Tibial nerve (tissue), 4 donors: Measurements from ENCODE around the gene CAPN8. TPM values are rescaled to one million over a fixed set of nuclear protein-coding genes. Genes with fewer than 3 reads are reported as not detected.

Experiments
- DNase-seq, 2 donors: peaks; one replicate each; pipeline ENCODE4 v3.0.0-alpha.2; 2019; ENCODE audit warnings: low spot score in 2 of 2
- H3K27ac ChIP-seq, 4 donors: fragments of 200-600 bp; sonication (generic) in 3 of 4; one replicate each; pipeline ENCODE4 v1.5.1; 2017 to 2019; ENCODE audit warnings: mild to moderate bottlenecking in 1 of 4
- H3K27me3 ChIP-seq, 2 donors: fragments of 200-600 bp; sonication (generic) in 1 of 2; one replicate each; pipeline versions ENCODE4 v1.5.1 to v1.6.0; 2017 to 2019
- H3K36me3 ChIP-seq, 3 donors: fragments of 200-600 bp; sonication (generic); one replicate each; pipeline ENCODE4 v1.5.1; 2018 to 2019
- H3K4me1 ChIP-seq, 4 donors: fragments of 200-600 bp; sonication (generic) in 3 of 4; one replicate each; pipeline ENCODE4 v1.5.1; 2017 to 2019
- H3K4me3 ChIP-seq, 4 donors: fragments of 200-600 bp; sonication (generic) in 3 of 4; one replicate each; pipeline ENCODE4 v1.5.1; 2017 to 2019; ENCODE audit warnings: mild to moderate bottlenecking in 1 of 4, moderate library complexity in 1 of 4
- H3K9me3 ChIP-seq, 4 donors: fragments of 200-600 bp; sonication (generic) in 3 of 4; one replicate each; pipeline ENCODE4 v1.5.1; 2017 to 2019
- CTCF ChIP-seq, 5 experiments: fragments of 200-600 bp in 3 of 5; fragments of 450-650 bp in 2 of 5; sonication (generic) in 3 of 5; IDR thresholded peaks; one replicate each; pipeline ENCODE4 v1.5.1; 2016 to 2019; ENCODE audit warnings: antibody characterized with exemption in 5 of 5, mild to moderate bottlenecking in 3 of 5, moderate library complexity in 2 of 5
- EP300 ChIP-seq, 2 donors: sonication (generic); formaldehyde crosslinking; IDR thresholded peaks; one replicate each; pipeline ENCODE4 v1.6.1; 2017; ENCODE audit warnings: antibody characterized with exemption in 2 of 2, mild to moderate bottlenecking in 1 of 2
- POLR2A ChIP-seq, 2 donors: fragments of 450-650 bp; IDR thresholded peaks; one replicate each; pipeline ENCODE4 v1.6.1; 2017; ENCODE audit warnings: antibody characterized with exemption in 2 of 2, mild to moderate bottlenecking in 2 of 2, moderate library complexity in 2 of 2
- WGBS, 2 donors: methylation state at CpG; one replicate each; pipeline ENCODE4 v1.1.5; 2018; 5-methylcytosine and 5-hydroxymethylcytosine counted together
- total RNA-seq, 4 donors: library from RNA; depleted of rRNA; stranded (reverse); fragments of >200 nt; gene quantifications; one replicate each; pipeline ENCODE4 v1.1.0, GENCODE V29; 2016

Gene CAPN8
- total RNA-seq, result not detected

- TF ChIP-seq POLR2A (IDR thresholded peaks at IDR 0.05) (no peak), EP300 (IDR thresholded peaks at IDR 0.05) (no peak), CTCF (IDR thresholded peaks at IDR 0.05) (no peak)
- no peak within 1 kb of the TSS for H3K27ac ChIP-seq
- no peak for DNase-seq
- H3K36me3 ChIP-seq, result no peaks in the 10 kb centered on the region
- H3K9me3 ChIP-seq, result no peaks in the 10 kb centered on the region
- WGBS, 2 donors, result 73 to 77% methylated on average over 6 of the region's 6 CpGs
- H3K4me3 ChIP-seq, result no peak within 1 kb of the TSS
- no peaks in the 10 kb centered on the region for H3K27me3 ChIP-seq
- no peaks in the 10 kb centered on the region for H3K4me1 ChIP-seq
Measured at GRCh38 chr1:223665592-223666312, at the start of gene CAPN8. CAPN8 (minus strand) TSS chr1:223665701; CDS start chr1:223665646, 55 bp downstream.

- peaks cover 0 to 72% (median 34%) of the 10 kb centered on the region in 4 donors for H3K4me1 ChIP-seq
- no peak overlapping the region for H3K4me3 ChIP-seq
- no peak for DNase-seq
- TF ChIP-seq EP300 (IDR thresholded peaks at IDR 0.05) (no peak), CTCF (IDR thresholded peaks at IDR 0.05) (no peak), POLR2A (IDR thresholded peaks at IDR 0.05) (no peak)
- H3K27ac ChIP-seq, result peak overlapping the region in 2 of 4 donors; percentile 18 to 61
- H3K27me3 ChIP-seq, result no peaks in the 10 kb centered on the region
- WGBS, 2 donors, result 72% methylated on average over 9 of the region's 9 CpGs
- no peaks in the 10 kb centered on the region for H3K9me3 ChIP-seq
- H3K36me3 ChIP-seq, result peaks cover 0 to 31% (median 0%) of the 10 kb centered on the region in 3 donors
Measured at GRCh38 chr1:223714849-223715603, 49.5 kb upstream of the CAPN8 start.

GRCh38 chr1:223714421-223714724 lies 48.9 kb upstream of the CAPN8 start:
- whole genome bisulfite sequencing, 2 donors, result 93 to 98% methylated on average over 2 of the region's 2 CpGs
- Histone ChIP-seq H3K4me1 (peaks cover 0 to 65% (median 34%) of the 10 kb centered on the region in 4 donors), H3K9me3 (no peaks in the 10 kb centered on the region), H3K27me3 (no peaks in the 10 kb centered on the region), H3K27ac (peak overlapping the region in 2 of 4 donors; percentile 18 to 99), H3K4me3 (no peak overlapping the region), H3K36me3 (peaks cover 0 to 24% (median 0%) of the 10 kb centered on the region in 3 donors)
- no peak for DNase-seq
- no peak for TF ChIP-seq POLR2A (IDR thresholded peaks at IDR 0.05)
- no peak for TF ChIP-seq CTCF (IDR thresholded peaks at IDR 0.05)
- no peak for TF ChIP-seq EP300 (IDR thresholded peaks at IDR 0.05)

- 29 to 31% methylated on average over 7 of the region's 7 CpGs for WGBS, 2 donors
- peak overlapping the region in 3 of 4 donors; percentile 95 to 99 (median 97) for H3K27ac ChIP-seq
- H3K27me3 ChIP-seq, result no peaks in the 10 kb centered on the region
- H3K36me3 ChIP-seq, result peaks cover 0 to 18% (median 0%) of the 10 kb centered on the region in 3 donors
- no peak for DNase-seq
- TF ChIP-seq EP300 (IDR thresholded peaks at IDR 0.05) (no peak), POLR2A (IDR thresholded peaks at IDR 0.05) (no peak), CTCF (IDR thresholded peaks at IDR 0.05) (no peak)
- peak overlapping the region; percentile 58 to 96 (median 86) for H3K4me3 ChIP-seq
- H3K4me1 ChIP-seq, result peaks cover 0 to 65% (median 34%) of the 10 kb centered on the region in 4 donors
- no peaks in the 10 kb centered on the region for H3K9me3 ChIP-seq
Measured at GRCh38 chr1:223713546-223714420, 48.3 kb upstream of the CAPN8 start.
